Measurements from ENCODE around the gene COL13A1. TPM values are rescaled to one million over a fixed set of nuclear protein-coding genes. Genes with fewer than 3 reads are reported as not detected.

COL13A1 gene
- total and polyA plus RNA-seq, 4 donors = 0.17 to 0.47 (median 0.18) TPM

- Histone ChIP-seq H3K9me3 (ENCODE audit: control insufficient read depth in 4 of 4, low read length in 3 of 4) (no peaks in the 10 kb centered on the region), H3K27ac (ENCODE audit: low read depth in 1 of 2, low read length in 2 of 2) (no peak overlapping the region), H3K27me3 (ENCODE audit: control insufficient read depth in 4 of 4, insufficient read depth in 4 of 4, low read length in 3 of 4) (no peaks in the 10 kb centered on the region), H3K4me1 (ENCODE audit: control insufficient read depth in 4 of 4, insufficient read depth in 4 of 4, low read length in 3 of 4) (no peaks in the 10 kb centered on the region), H3K9ac (ENCODE audit: low read depth in 1 of 2, low read length in 2 of 2) (no peak overlapping the region), H3K36me3 (ENCODE audit: control insufficient read depth in 4 of 4, insufficient read depth in 3 of 4, low read depth in 1 of 4, low read length in 3 of 4) (no peaks in the 10 kb centered on the region), H3K4me3 (ENCODE audit: low read depth in 1 of 3, low read length in 3 of 3) (no peak overlapping the region)
- WGBS = 80% methylated on average over 10 of the region's 10 CpGs
- TF ChIP-seq SP1 (IDR thresholded peaks at IDR 0.05) (no peak), CTCF (IDR thresholded peaks at IDR 0.05; ENCODE audit: low read depth, low read length, missing input control) (no peak), FOXA1 (IDR thresholded peaks at IDR 0.05) (no peak), TAF1 (conservative IDR thresholded peaks at IDR 0.05) (no peak), REST (IDR thresholded peaks at IDR 0.05) (no peak), HNF4G (IDR thresholded peaks at IDR 0.05) (no peak), GABPA (IDR thresholded peaks at IDR 0.05 in 1 of 2, conservative IDR thresholded peaks at IDR 0.05 in 1 of 2) (no peak), NR2F2 (IDR thresholded peaks at IDR 0.05) (no peak), RAD21 (IDR thresholded peaks at IDR 0.05) (no peak), MAX (IDR thresholded peaks at IDR 0.05) (no peak), ATF3 (IDR thresholded peaks at IDR 0.05) (no peak), HNF4A (conservative IDR thresholded peaks at IDR 0.05) (no peak), RXRA (IDR thresholded peaks at IDR 0.05) (no peak), FOXA2 (IDR thresholded peaks at IDR 0.05) (no peak), JUND (IDR thresholded peaks at IDR 0.05) (no peak)
- no peak for DNase-seq (ENCODE audit: low spot score)
Observed at GRCh38 chr10:69766161-69766910, 35.4 kb upstream of the COL13A1 start.

GRCh38 chr10:69767793-69768192 is 33.9 kb upstream of the COL13A1 start:
- H3K36me3 ChIP-seq (ENCODE audit: control insufficient read depth in 4 of 4, insufficient read depth in 3 of 4, low read depth in 1 of 4, low read length in 3 of 4) = no peaks in the 10 kb centered on the region
- H3K9me3 ChIP-seq (ENCODE audit: control insufficient read depth in 4 of 4, low read length in 3 of 4) = no peaks in the 10 kb centered on the region
- H3K9ac ChIP-seq (ENCODE audit: low read depth in 1 of 2, low read length in 2 of 2) = no peak overlapping the region
- 80% methylated on average over 4 of the region's 4 CpGs for WGBS
- H3K27ac ChIP-seq (ENCODE audit: low read depth in 1 of 2, low read length in 2 of 2) = no peak overlapping the region
- no peak overlapping the region for H3K4me3 ChIP-seq (ENCODE audit: low read depth in 1 of 3, low read length in 3 of 3)
- no peaks in the 10 kb centered on the region for H3K4me1 ChIP-seq (ENCODE audit: control insufficient read depth in 4 of 4, insufficient read depth in 4 of 4, low read length in 3 of 4)
- H3K27me3 ChIP-seq (ENCODE audit: control insufficient read depth in 4 of 4, insufficient read depth in 4 of 4, low read length in 3 of 4) = no peaks in the 10 kb centered on the region
- no peak for DNase-seq (ENCODE audit: low spot score)
- no peak for TF ChIP-seq GABPA (IDR thresholded peaks at IDR 0.05 in 1 of 2, conservative IDR thresholded peaks at IDR 0.05 in 1 of 2)
- no peak for TF ChIP-seq YY1 (IDR thresholded peaks at IDR 0.05)
- TF ChIP-seq JUND (IDR thresholded peaks at IDR 0.05) = no peak
- TF ChIP-seq TAF1 (conservative IDR thresholded peaks at IDR 0.05) = no peak
- no peak for TF ChIP-seq HNF4A (conservative IDR thresholded peaks at IDR 0.05)
- no peak for TF ChIP-seq REST (IDR thresholded peaks at IDR 0.05)
- no peak for TF ChIP-seq ZBTB33 (IDR thresholded peaks at IDR 0.05)
- no peak for TF ChIP-seq SP1 (IDR thresholded peaks at IDR 0.05)
- no peak for TF ChIP-seq FOXA1 (IDR thresholded peaks at IDR 0.05)
- TF ChIP-seq NR2F2 (IDR thresholded peaks at IDR 0.05) = no peak
- TF ChIP-seq RAD21 (IDR thresholded peaks at IDR 0.05) = no peak
- TF ChIP-seq MAX (IDR thresholded peaks at IDR 0.05) = no peak
- no peak for TF ChIP-seq EGR1 (IDR thresholded peaks at IDR 0.05; ENCODE audit: low read depth in 2 of 2)
- no peak for TF ChIP-seq ATF3 (IDR thresholded peaks at IDR 0.05)
- TF ChIP-seq RXRA (IDR thresholded peaks at IDR 0.05) = no peak
